HUES48 (cell line): ENCODE data around the gene SPTLC2.

Experiments
- H3K27ac ChIP-seq: one replicate; pipeline ENCODE4 v1.7.0; 2013; ENCODE audit warnings: low read depth, low read length, inconsistent platforms
- H3K27me3 ChIP-seq: 2 replicates; pipeline ENCODE4 v1.6.1; 2013; ENCODE audit warnings: mild to moderate bottlenecking, low read length; ENCODE audit not compliant: control insufficient read depth, insufficient read depth
- H3K36me3 ChIP-seq: 2 replicates; pipeline ENCODE4 v1.6.1; 2013; ENCODE audit warnings: low read length; ENCODE audit not compliant: control insufficient read depth, insufficient read depth
- H3K4me1 ChIP-seq: 2 replicates; pipeline ENCODE4 v1.6.1; 2013; ENCODE audit warnings: mild to moderate bottlenecking, low read length; ENCODE audit not compliant: control insufficient read depth, insufficient read depth
- H3K4me3 ChIP-seq: 2 replicates; pipeline ENCODE4 v1.5.1; 2013; ENCODE audit warnings: mild to moderate bottlenecking, low read depth, low read length
- H3K9ac ChIP-seq: 2 replicates; pipeline ENCODE4 v1.6.1; 2013; ENCODE audit warnings: mild to moderate bottlenecking, low read depth, low read length, moderate library complexity
- H3K9me3 ChIP-seq: 2 replicates; pipeline ENCODE4 v1.6.1; 2013; ENCODE audit warnings: low read length; ENCODE audit not compliant: control insufficient read depth, insufficient read depth

Gene SPTLC2

DNA sequence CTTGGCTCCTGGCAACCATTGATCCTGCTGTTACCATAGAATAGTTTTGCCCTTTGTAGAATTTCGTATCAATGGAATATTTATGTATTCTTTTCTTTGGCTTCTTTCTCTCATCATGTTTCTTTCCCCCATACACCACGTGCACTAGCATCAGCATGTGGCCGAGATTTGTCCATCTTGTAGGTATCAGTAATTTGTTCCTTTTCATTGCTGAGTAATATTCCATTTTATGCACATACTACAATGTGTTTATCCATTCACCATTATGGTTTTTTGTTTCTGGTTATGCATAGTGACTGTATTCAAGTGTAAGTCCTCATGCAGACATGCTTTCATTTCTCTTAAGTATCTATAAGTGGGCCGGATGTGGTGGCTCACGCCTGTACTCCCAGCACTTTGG is 113.3 kb downstream of the SPTLC2 start:
- peaks cover 2% of the 10 kb centered on the region; the same call in 1 of the 2 replicates for H3K36me3 ChIP-seq
- no peak overlapping the region for H3K9ac ChIP-seq
- no peaks in the 10 kb centered on the region for H3K9me3 ChIP-seq
- no peak overlapping the region for H3K27ac ChIP-seq
- H3K4me1 ChIP-seq: no peaks in the 10 kb centered on the region
- H3K27me3 ChIP-seq: peaks cover 29% of the 10 kb centered on the region
- no peak overlapping the region for H3K4me3 ChIP-seq

DNA sequence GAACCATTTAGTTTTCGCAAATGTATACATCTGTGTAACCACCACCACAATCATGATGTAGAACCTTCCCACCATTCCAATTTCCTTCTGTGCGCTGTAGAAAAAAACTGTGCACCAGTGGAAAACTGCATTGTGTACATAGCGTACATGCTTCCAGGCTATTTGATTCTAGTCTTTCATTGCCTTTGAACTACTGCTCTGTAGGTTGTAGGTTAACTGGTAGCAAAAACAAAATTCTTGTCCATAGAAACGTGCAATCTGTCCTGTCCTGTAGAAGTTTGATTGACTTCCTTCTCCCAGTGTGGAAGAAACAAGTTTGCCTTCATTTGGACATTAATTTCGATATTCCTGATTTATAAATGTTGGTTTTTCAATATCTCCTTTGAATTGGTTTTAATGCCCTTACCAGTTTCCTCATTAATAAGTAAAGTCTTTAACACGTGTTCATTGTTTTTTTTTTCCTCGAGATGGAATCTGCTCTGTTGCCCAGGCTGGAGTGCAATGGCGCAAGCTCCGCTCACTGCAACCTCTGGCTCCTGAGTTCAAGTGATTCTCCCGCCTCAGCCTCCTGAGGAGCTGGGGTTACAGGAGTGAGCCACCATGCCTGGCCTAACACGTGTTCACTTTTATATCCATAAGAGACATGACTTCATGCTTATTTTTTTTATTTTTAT is 114.2 kb downstream of the SPTLC2 start:
- Histone ChIP-seq H3K9me3 (no peaks in the 10 kb centered on the region), H3K4me1 (no peaks in the 10 kb centered on the region), H3K27me3 (peaks cover 37% of the 10 kb centered on the region), H3K36me3 (no peaks in the 10 kb centered on the region; the same call in 1 of the 2 replicates), H3K27ac (no peak overlapping the region), H3K9ac (no peak overlapping the region), H3K4me3 (no peak overlapping the region)

DNA sequence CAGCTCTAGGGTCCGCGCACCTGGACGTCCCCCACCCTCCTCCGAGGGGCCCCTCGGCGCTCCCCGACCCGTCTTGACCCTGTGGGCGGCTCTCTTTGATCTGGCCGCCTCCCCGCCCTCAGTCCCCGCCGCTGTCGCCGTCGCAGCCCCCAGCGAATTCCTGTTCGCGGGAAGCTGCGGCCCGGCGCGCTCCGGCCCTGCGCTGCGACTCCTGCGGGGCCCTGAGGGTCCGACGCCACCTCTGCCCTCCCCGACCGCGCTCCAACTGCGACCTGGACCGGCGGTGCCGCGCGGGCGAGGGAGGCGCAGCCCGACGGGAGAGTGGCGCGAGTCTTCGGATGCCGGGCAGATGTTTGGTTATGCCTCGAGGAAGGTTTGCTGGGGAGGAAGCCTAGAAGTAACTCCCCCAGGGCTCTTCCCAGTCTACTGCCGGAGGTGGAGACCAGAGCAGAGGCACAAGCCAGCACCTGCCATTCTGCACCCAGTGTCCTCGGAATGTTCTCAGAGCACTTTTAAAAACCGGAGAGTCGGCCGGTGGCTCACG is 117.4 kb downstream of the SPTLC2 start:
- Histone ChIP-seq H3K27me3 (peaks cover 44% of the 10 kb centered on the region), H3K36me3 (no peaks in the 10 kb centered on the region), H3K4me1 (no peaks in the 10 kb centered on the region), H3K4me3 (peak overlapping the region; percentile 71), H3K9ac (no peak overlapping the region), H3K27ac (no peak overlapping the region), H3K9me3 (no peaks in the 10 kb centered on the region)

DNA sequence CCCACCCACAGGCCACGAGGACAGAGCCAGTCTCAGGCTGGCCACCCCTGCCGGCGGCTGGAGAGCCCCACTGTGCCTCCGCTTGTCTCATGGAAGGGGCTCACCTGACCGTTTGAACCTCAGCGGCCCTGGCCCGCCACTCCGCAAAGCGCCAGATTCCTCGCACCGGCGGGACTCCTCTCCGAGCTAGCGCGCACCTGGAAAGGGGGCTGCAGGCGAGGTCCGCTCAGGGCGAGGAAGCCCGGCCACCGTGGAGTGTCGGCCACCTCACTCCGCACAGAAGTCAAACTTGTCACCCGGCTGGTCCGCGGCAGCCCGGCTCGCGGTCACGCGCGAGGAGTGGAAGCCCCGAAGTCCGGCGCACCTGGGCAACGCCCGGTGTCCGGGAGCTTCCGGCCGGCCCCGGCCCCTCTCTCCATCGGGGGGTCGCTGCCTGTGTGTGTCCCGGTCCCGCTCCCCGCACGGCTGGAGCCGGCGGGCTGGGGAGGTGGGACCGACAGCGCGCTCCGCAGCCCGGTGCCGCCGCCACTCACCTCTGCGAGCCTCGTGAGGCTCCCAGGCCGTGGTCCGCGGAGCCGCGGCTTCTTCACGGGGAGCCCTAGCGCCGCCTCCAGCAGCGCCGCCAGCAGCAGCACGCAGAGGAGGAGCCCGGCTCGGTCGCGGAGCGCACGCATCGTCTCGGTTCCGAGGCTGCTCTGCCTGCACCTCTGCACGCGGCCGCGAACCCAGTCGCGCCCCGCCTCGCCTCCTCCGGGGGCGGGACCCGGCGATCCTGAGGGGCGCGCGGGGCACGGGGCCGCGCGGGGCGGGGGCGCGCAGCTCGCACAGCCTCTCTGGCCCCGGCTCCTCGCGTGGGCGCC is 118.1 kb downstream of the SPTLC2 start, which contains the start of gene ISM2:
ISM2 (minus strand) TSS at position 697 of the 860 bp plus-strand sequence; CDS start at position 674, 23 bp downstream.
- Histone ChIP-seq H3K4me3 (peak within 1 kb of the TSS; percentile 71), H3K9ac (no peak within 1 kb of the TSS), H3K27ac (no peak within 1 kb of the TSS)

DNA sequence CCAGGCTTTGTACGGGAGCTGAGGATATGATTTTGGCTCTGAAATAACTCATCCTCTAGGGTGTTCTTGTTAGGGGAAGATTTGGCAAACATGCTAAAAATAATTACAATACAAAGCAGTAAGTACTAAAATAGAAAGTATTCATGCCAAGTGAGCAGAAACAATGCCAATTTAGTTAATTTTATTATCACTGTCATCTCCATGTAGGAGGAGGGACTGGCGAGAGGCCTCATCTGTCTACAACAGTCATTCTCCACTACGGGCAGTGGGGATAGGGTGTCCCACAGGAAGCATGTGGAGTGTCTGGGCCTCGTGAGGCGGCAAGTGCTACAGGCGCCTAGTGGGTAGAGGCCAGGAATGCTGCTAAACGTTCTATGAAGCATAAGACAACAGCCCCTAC is 121.1 kb downstream of the SPTLC2 start:
- no peak overlapping the region for H3K27ac ChIP-seq
- no peaks in the 10 kb centered on the region for H3K4me1 ChIP-seq
- H3K4me3 ChIP-seq: no peak overlapping the region
- no peaks in the 10 kb centered on the region for H3K36me3 ChIP-seq
- peaks cover 37% of the 10 kb centered on the region for H3K27me3 ChIP-seq
- no peaks in the 10 kb centered on the region for H3K9me3 ChIP-seq
- H3K9ac ChIP-seq: no peak overlapping the region

More for the DNA sequence above, 118.1 kb downstream of the SPTLC2 start, which contains the start of gene ISM2:
- H3K9me3 ChIP-seq: no peaks in the 10 kb centered on the region
- H3K4me1 ChIP-seq: no peaks in the 10 kb centered on the region
- peaks cover 44% of the 10 kb centered on the region for H3K27me3 ChIP-seq
- no peaks in the 10 kb centered on the region for H3K36me3 ChIP-seq

DNA sequence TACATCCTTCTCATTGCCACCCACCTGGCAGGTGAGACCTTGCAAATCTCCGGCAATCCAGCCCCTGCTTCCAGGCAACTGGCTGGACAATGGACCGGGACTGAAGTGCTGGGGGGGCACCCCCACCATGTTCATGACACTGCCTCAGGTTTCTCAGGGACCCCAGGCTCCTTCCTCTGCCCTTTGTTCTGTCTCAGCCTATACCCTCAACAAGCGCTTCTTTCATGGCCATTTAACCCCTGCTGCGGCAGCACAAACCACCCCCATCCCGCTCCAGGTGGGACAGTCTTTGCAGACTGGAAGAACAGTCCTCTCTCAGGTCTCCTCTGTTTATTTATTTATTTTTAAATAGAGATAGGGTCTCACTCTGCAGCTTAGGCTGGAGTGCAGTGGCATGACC is 125.4 kb downstream of the SPTLC2 start:
- no peaks in the 10 kb centered on the region for H3K9me3 ChIP-seq
- H3K4me1 ChIP-seq: no peaks in the 10 kb centered on the region
- no peak overlapping the region for H3K9ac ChIP-seq
- H3K4me3 ChIP-seq: no peak overlapping the region
- no peaks in the 10 kb centered on the region for H3K36me3 ChIP-seq
- no peak overlapping the region for H3K27ac ChIP-seq
- H3K27me3 ChIP-seq: no peaks in the 10 kb centered on the region

DNA sequence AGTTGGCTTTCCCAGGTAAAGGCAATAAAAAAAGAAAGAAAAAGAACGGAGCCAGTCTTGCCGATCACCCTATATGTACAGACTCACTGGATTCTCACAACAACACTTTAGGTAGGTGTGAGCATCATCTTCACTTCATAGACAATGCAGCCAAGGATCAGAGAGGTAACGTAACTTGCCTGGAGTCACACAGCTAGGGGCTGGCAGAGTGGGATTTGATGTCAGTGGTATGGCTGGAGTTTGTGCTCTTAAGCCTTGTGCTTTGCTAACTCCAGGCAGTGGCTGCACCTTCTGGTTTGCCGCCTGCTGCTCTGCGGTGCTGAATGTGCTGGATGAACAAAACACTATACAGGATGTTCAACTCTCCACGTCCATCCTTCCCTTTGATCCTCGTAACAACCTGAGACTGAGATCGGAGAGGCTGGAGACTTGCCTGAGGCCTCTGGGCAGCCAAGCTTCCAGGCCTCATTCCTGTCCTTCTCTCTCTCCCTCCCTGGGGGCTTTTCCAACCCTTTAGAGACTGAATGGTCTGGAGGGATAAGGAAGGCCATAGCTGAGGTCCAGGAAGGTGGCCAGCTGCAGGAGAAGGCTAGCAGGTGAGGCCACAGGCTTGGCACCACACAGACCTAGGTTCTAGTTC is 126.0 kb downstream of the SPTLC2 start:
- Histone ChIP-seq H3K4me1 (no peaks in the 10 kb centered on the region), H3K36me3 (no peaks in the 10 kb centered on the region), H3K9ac (no peak overlapping the region), H3K9me3 (no peaks in the 10 kb centered on the region), H3K4me3 (no peak overlapping the region), H3K27ac (no peak overlapping the region), H3K27me3 (no peaks in the 10 kb centered on the region)

DNA sequence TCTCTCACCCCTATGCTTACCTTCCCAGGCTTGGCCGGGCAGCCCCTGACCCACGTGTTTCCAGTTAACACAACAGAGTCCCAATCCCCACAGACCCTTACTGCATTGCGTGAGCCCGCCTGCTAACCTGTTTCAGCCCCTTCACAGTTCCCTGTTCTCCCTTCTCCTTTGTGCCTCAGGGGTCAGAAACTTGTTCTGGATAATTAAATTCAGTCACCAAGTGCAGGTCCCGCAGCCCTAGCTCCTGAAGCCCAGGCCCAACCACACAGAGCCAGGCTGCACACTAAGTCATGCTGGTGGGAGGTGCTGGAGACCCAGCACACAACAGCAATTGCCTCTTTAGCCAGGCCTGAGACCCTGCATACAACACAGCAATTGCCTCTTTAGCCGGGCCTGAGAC is 127.4 kb downstream of the SPTLC2 start:
- no peak overlapping the region for H3K9ac ChIP-seq
- H3K36me3 ChIP-seq: no peaks in the 10 kb centered on the region
- H3K27me3 ChIP-seq: no peaks in the 10 kb centered on the region
- no peaks in the 10 kb centered on the region for H3K4me1 ChIP-seq
- H3K9me3 ChIP-seq: no peaks in the 10 kb centered on the region
- no peak overlapping the region for H3K4me3 ChIP-seq
- no peak overlapping the region for H3K27ac ChIP-seq

DNA sequence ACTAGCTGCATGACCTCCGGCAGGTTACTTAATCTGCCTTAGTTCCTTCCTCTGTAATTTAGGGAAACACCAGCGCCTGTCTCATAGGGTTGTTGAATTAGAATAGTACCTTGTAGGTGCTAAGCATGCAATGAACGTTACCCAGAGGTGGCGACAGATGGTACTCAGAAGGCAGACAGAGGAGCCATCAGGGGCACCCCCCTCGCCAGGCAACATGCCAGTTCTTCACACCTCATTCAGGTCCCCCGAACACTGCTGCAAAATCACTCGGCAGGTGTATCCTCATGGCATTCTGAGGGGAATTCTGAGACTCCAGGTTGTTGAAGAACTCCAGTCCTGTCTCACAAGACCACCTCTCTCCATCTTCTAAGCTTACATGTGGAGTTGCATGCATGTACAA is 127.9 kb downstream of the SPTLC2 start:
- Histone ChIP-seq H3K9me3 (no peaks in the 10 kb centered on the region), H3K36me3 (no peaks in the 10 kb centered on the region), H3K4me3 (no peak overlapping the region), H3K27ac (no peak overlapping the region), H3K9ac (no peak overlapping the region), H3K4me1 (no peaks in the 10 kb centered on the region), H3K27me3 (no peaks in the 10 kb centered on the region)

DNA sequence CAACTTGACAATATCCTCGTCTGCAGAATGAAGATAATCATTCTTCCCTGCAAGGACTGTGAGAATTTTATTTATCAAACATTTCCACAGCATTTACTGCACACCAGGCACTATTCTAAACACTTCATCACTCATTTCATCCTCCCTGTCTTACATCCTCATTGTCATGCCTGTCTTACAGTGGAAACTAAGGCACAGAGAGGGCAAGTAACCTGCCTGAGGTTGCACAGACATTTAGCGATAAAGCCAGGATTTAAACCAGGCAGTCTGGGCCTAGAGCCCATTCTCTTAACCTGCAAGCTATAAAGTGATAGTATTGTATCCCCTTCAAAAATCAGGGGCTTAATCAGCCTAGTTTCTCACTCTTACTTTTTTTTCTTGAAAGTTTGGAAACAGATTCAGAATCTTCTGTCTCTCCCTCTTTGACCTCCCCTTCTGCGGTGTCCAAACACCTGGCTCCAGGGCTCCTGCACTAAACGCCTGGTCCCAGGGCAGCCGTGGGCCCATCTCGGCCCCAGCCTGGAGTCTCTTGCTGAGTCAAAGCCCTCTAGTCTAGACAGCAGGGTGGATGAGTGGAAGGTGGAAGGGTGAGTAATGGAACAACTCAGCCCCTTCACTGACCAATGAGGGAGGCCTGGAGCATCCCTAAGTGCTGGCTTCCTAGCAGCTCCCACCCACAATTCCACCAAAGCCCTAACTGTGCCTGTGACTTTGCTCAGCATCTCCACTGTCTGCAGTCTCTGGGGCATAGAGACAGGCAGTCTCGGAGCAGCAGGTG is 130.3 kb downstream of the SPTLC2 start:
- Histone ChIP-seq H3K27me3 (no peaks in the 10 kb centered on the region), H3K9ac (no peak overlapping the region), H3K27ac (no peak overlapping the region), H3K4me3 (no peak overlapping the region), H3K4me1 (no peaks in the 10 kb centered on the region), H3K36me3 (no peaks in the 10 kb centered on the region), H3K9me3 (no peaks in the 10 kb centered on the region)
